Lower leg skin (tissue), 4 donors: Measurements from ENCODE around the gene DDI2. TPM values are rescaled to one million over a fixed set of nuclear protein-coding genes. Genes with fewer than 3 reads are reported as not detected.

Experiments used
- DNase-seq, 2 donors: peaks; one replicate each; pipeline ENCODE4 v3.0.0-alpha.2; 2019; ENCODE audit warnings: low spot score in 2 of 2
- H3K4me3 ChIP-seq: fragments of 200-600 bp; sonication (generic); 2 replicates; pipeline ENCODE4 v1.5.1; 2017; ENCODE audit warnings: mild to moderate bottlenecking, low read depth; ENCODE audit not compliant: poor library complexity, severe bottlenecking
- POLR2A ChIP-seq, 2 donors: fragments of 450-650 bp; IDR thresholded peaks; one replicate each; pipeline ENCODE4 v1.6.1; 2016 to 2017; ENCODE audit warnings: antibody characterized with exemption in 2 of 2, mild to moderate bottlenecking in 1 of 2, moderate library complexity in 1 of 2
- WGBS, 2 donors: methylation state at CpG; one replicate each; pipeline ENCODE4 v1.1.5; 2018; 5-methylcytosine and 5-hydroxymethylcytosine counted together
- intact Hi-C: fragments of 100-400 bp; cut with DNase I; formaldehyde crosslinking; loops from one replicate; pipeline ENCODE4 v1.15.0; 2023; ENCODE audit warnings: low total_unique reads
- total RNA-seq, 4 donors: library from RNA; depleted of rRNA; stranded (reverse); fragments of >200 nt; gene quantifications; one replicate each; pipeline ENCODE4 v1.1.0, GENCODE V29; 2016
- TF ChIP-seq, protein P1 (sequence below), 3 donors: fragments of 450-650 bp; IDR thresholded peaks; one replicate each; pipeline ENCODE4 v1.5.1; 2016; ENCODE audit warnings: antibody characterized with exemption in 3 of 3, mild to moderate bottlenecking in 3 of 3, moderate library complexity in 2 of 3

The DDI2 gene
- total RNA-seq, 4 donors from 2014 or later = 23.7 to 58.6 (median 37.0) TPM

DNA sequence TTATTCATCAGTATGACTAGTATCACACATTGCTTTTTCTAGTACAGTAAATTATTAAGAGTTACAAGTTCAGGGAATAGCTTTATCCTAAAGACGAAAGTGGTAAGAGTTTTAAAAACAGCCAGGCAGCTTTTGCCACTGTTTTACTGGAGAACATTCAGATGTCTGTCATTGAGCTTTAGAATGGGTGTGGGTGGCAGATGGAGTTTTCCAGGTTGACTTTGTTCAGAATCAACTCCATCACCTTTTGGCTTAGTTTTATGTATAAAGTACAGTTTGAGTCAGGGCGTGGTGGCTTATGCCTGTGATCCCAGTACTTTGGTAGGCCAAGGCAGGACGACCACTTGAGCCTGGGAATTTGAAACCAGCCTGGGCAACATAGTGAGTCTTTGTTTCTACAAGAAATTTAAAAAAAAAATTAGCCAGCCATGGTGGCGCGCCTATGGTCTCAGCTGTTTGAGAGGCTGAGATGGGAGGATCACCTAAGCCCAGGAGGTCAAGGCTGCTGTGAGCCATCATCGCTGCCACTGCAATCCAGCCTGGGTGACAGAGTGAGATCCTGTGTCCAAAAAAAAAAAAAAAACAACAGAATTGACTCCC lies 36.9 kb downstream of the DDI2 start:
- no peak overlapping the region for H3K4me3 ChIP-seq
- DNase-seq = no peak
- 92 to 95% methylated on average over 6 of the region's 6 CpGs for WGBS, 2 donors
- intact Hi-C loops = no loop called here
- TF ChIP-seq, protein P1, sequence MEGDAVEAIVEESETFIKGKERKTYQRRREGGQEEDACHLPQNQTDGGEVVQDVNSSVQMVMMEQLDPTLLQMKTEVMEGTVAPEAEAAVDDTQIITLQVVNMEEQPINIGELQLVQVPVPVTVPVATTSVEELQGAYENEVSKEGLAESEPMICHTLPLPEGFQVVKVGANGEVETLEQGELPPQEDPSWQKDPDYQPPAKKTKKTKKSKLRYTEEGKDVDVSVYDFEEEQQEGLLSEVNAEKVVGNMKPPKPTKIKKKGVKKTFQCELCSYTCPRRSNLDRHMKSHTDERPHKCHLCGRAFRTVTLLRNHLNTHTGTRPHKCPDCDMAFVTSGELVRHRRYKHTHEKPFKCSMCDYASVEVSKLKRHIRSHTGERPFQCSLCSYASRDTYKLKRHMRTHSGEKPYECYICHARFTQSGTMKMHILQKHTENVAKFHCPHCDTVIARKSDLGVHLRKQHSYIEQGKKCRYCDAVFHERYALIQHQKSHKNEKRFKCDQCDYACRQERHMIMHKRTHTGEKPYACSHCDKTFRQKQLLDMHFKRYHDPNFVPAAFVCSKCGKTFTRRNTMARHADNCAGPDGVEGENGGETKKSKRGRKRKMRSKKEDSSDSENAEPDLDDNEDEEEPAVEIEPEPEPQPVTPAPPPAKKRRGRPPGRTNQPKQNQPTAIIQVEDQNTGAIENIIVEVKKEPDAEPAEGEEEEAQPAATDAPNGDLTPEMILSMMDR (IDR thresholded peaks at IDR 0.05) = no peak
- no peak for TF ChIP-seq POLR2A (IDR thresholded peaks at IDR 0.05)

DNA sequence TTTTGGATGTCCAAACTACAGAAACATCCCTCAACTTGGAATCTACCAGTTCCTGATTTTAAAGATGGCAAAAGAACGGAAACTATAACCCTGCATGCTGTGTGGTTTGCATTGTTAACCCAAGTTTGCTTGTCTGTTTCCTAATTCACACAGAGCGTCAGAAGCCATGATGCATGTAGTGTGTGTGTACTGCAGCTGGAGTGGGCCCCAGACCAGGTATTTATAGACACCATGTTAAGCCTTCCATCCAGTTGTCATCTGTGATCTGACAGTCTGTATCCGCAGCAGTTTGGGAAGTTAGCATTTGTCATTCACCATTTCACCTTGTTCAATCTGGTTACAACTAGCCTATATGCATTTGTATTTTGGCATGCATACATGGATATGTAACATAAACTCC lies 39.2 kb downstream of the DDI2 start:
- no peak overlapping the region for H3K4me3 ChIP-seq
- intact Hi-C loops = no loop called here
- TF ChIP-seq, protein P1 (IDR thresholded peaks at IDR 0.05) = no peak
- no peak for TF ChIP-seq POLR2A (IDR thresholded peaks at IDR 0.05)
- no peak for DNase-seq
- 94 to 95% methylated on average over 3 of the region's 3 CpGs for WGBS, 2 donors

GRCh38 chr1:15657021-15657420 lies 39.8 kb downstream of the DDI2 start:
- no peak for DNase-seq
- TF ChIP-seq, protein P1 (IDR thresholded peaks at IDR 0.05) = no peak
- TF ChIP-seq POLR2A (IDR thresholded peaks at IDR 0.05) = no peak
- no peak overlapping the region for H3K4me3 ChIP-seq
- intact Hi-C loops = no loop called here
- WGBS, 2 donors = 79 to 97% methylated on average over 1 of the region's 1 CpG

DNA sequence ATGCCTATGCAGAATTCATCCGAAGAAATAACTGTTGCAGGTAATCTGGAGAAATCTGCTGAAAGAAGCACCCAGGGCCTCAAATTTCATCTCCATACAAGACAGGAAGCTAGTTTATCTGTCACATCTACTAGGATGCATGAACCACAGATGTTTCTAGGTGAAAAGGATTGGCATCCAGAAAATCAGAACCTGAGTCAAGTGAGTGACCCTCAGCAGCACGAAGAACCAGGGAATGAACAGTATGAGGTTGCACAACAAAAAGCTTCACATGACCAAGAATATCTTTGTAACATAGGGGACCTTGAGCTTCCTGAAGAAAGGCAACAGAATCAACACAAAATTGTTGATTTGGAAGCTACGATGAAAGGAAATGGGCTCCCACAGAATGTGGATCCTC lies 42.9 kb downstream of the DDI2 start:
- TF ChIP-seq POLR2A (IDR thresholded peaks at IDR 0.05) = no peak
- TF ChIP-seq, protein P1 (IDR thresholded peaks at IDR 0.05) = no peak
- 94 to 96% methylated on average over 3 of the region's 3 CpGs for WGBS, 2 donors
- no peak for DNase-seq
- H3K4me3 ChIP-seq = no peak overlapping the region
- intact Hi-C loops = no loop called here

- 91 to 93% methylated on average over 2 of the region's 2 CpGs for WGBS, 2 donors
- intact Hi-C loops = no loop called here
- H3K4me3 ChIP-seq = no peak overlapping the region
- TF ChIP-seq POLR2A (IDR thresholded peaks at IDR 0.05) = no peak
- TF ChIP-seq, protein P1 (IDR thresholded peaks at IDR 0.05) = no peak
- DNase-seq = no peak
Measured at GRCh38 chr1:15662477-15662876, 45.2 kb downstream of the DDI2 start.

- intact Hi-C loops = no loop called here
- no peak for DNase-seq
- TF ChIP-seq, protein P1 (IDR thresholded peaks at IDR 0.05) = no peak
- no peak for TF ChIP-seq POLR2A (IDR thresholded peaks at IDR 0.05)
- no peak overlapping the region for H3K4me3 ChIP-seq
- 98 to 99% methylated on average over 3 of the region's 3 CpGs for WGBS, 2 donors
Measured at GRCh38 chr1:15663925-15664324, 46.7 kb downstream of the DDI2 start.
